Fibroblast of upper back skin (primary cell): Measurements from ENCODE around the gene AGPAT4.

ENCODE experiments used
- DNase-seq: peaks from one replicate; pipeline ENCODE4 v3.0.0-alpha.2; 2013

The AGPAT4 gene

DNA sequence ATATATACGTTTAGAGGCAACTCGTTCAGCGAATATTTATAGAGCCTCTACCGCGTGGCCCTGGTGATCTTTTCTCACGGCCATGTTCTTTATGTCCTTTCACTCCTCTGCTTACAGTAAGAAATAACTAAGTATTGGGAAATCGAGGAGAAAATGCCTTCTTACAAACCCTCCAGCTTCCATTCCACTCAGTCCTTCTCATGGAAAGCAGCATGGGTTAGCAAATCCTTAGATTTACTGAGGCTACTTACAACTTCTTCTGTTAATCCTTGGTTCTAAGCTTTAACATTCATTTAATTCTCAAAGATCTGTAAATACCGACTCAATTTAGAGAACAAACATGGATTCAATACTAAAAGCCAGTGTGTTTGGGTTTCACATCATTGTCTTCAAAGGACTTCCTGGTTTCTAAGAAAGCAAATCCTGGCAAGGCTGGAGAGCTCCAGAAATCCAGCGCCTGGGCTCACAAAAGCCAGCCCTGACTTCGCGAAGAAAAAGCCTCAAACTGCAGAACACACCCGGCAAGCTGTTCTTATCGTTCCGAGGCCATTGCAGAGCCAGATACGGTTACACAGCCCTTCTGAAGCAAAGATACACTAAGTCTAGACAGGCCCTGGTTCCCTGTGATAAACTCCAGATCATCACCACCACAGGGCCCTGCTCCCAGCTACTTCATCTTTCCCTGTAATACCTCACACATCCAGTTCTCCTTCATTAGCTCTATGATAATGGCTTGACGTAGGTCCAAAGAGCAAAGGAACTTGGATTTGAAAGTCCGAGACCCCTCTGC, 19.2 kb downstream of the AGPAT4 start:
- no peak for DNase-seq

DNA sequence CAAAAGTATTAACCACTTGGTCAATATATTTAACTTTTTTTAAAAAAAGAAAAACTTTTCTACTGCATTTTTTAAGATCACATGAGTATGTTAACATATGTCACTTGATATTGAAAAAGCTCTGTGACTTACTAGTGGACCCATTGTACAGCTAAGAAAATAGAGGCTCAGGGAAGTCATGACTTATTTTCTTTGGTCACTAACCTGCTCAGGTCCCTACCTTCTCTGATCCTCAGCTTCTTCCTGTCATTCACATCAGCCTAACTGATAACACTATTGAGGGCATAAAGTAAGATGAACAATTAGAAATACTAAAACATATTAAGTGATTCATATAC, 19.8 kb downstream of the AGPAT4 start:
- DNase-seq = no peak

DNA sequence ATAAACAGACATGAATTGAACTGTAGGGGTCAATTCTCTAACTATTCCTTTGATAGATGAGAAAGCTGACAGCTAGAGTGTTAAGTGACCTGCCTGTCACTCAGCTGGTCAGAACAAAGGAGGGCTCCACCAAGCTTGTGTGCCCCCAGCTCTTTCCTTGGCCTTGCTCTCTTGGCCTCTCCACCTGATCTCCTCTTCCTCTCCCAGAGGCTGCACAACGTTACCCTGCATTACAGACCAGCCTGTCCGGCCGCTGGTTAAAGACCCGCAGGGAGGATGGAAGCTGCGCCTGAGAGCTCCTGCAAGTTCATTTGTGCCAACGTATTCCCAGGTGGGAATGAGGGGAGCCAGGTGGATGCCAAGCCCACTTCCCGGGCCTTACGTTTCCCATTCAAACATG, 22.5 kb downstream of the AGPAT4 start:
- DNase-seq = no peak

DNA sequence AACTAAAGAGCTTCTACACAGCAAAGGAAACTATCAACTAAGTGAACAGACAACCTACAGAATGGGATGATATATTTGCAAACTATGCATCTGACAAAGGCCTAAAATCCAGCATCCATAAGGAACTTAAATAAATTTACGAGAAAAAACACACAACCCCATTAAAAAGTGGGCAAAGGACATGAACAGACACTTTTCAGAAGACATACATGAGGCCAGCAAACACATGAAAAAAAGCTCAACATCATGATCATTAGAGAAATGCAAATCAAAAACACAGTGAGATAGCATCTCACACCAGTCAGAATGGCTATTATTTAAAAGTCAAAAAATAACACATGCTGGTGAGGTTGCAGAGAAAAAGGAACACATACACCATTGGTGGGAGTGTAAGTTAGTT, 24.5 kb downstream of the AGPAT4 start:
- DNase-seq = no peak

DNA sequence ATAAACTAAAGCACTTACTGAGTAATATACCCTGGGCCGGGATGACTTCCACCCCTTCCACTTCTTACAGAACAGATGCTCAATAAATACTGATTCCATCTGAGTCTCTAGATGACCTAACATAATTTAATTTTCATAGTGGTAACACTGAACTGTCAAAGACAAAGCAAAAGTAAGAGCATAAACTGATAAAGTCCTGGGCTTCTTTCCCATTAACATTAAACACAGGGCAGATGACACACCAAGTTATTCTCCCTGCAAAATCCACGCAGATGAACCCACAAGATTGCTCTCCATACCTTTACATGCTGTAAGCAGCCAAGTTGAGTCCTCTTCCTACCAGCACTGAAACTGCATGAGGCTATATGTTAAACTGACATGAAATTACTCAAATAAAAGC, 27.1 kb downstream of the AGPAT4 start:
- peak; percentile 41 for DNase-seq

DNA sequence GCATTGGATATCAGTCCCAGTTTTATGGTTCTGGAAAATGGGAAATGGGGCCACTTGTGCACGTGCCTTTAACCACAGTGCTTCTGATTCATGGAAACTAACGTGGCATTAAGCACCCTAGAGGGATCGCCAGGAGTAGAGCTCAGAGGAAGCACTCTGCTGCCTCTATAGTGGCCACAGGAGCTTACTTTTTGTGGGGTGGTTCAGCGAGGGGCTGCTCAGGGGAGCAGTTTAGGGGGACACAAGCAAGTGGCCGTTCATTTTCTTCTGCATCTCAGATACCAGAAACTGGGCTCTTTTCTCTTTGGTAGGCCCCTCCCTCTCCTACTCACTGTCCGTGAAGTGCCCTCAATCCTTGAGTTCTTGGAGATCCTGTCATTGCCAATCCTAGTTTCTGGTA, 28.5 kb downstream of the AGPAT4 start:
- no peak for DNase-seq

DNA sequence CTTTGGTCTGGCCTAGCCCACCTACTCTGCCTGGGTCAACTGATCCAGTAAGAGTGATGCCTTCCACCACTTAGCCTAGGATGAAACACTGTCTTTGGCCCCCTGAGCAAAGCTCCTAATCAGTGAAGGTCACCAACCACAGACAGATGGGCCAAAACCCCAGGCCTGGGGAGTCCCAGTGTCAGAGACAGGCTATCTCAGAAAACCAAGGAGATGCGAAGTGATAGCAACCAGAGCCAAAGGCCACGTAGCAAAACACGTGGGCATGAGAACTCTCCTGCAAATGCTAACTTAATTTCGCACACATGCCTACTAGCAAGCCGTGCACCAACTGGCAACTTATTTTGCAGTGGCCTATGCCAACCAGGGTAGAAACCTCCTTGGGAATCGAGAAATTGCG, 29.1 kb downstream of the AGPAT4 start:
- no peak for DNase-seq

DNA sequence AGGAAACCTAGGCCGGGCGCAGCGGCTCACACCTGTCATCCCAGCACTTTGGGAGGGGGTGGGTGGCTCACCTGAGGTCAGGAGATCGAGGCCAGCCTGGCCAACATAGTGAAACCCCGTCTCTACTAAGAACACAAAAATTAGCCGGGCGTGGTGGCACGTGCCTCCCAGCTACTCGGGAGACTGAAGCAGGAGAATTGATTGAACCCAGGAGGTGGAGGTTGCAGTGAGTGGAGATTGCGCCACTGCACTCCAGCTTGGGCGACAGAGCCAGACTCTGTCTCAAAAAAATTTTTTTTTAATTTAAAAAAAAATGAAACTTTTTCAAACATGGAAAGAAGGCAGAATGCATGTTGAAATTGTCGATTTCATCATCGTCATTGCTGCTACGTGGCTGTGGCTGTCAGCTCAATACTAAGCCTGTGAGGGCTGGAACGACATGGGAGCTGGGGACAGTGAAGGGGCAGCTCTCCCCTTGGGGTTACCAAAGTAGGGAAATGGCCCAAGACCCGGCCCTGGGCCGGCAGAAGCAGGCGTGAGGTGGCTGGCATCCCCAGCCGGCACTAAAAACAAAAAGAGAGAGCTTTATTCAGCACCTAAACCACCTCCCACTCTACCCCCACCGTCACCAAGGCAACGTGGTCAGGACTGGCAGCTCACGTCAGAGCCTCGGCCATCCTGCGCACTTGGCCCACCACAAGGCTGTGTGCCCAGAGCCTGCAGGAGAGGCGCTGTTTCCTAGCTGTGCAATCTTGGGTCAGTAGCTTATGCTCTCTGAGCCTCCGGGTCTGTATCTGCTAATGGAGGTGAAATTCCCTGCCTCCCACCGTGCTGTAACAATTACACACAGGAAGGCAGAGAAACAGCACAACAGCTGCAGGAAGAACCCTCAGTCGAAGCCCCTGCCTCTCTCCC, 30.8 kb downstream of the AGPAT4 start:
- DNase-seq = no peak

DNA sequence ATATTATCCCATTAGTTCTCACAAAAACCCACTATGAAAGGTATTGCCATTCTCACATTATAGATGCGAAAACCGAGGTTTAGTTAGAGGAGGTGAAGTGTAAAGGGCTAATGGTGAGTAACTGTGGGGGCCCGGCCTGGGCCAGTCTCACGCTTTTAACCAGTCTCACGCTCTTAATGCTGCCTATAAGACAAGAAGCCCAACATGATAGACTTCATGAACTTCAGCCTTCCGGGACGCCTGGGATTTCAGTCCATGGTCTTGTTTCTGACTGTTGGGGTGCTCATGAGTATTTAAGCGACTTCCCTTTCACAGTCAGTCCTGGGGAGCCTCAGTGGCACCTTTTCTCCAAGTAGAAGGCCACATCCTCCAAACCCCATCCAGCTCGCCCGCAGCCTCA, 31.7 kb downstream of the AGPAT4 start:
- no peak for DNase-seq

DNA sequence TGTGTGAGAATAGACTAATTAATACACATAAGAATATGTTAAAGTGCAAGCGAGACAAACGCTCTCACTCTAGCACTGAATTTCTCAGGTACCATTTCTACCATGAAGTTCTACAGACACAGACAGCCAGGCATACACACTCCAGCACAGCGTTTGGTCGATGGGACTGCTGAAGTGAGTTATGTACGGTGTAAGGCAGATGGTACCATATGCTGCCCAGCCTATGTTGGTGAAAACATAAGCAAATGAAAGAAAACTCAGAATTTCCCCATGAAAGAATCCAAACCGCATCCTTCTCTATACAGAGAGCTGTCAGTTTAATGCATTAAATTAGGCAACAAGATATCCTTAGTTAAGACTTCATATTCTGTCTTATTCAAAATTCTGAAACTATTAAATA, 34.9 kb downstream of the AGPAT4 start:
- no peak for DNase-seq

DNA sequence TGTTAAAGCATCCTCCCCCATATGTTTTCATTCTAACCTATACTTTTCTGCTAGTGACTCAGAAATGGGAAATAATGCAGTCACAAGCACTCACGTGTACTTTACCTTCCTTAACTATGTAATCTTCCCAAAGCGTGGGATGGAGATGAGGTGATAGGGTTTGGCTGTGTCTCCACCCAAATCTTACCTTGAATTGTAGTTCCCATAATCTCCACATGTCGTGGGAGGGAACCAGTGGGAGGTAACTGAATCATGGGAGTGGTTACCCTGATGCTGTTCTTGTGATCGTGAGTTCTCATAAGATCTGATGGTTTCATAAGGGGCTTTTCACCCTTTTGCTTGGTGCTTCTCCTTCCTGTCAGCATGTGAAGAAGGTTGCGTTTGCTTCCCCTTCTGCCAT, 35.4 kb downstream of the AGPAT4 start:
- no peak for DNase-seq

DNA sequence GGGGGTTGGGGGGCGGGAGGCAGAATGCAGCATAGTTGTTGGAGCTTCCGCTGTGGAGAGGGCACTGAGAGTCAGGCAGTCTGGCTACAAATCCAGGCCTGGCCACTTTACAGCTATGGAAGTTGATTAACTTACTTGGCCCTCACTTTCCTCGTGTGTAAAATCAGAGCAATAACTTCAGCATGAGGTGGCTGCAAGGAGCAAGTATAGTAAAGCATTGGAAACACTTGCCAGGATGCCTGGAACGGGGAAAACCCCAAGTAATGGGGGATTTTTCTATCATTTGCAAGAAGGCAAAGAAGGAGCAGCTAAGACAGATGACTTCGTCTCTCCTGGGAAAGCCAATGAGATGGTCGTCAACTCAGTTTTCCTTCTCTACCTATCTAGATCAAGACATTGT, 35.8 kb downstream of the AGPAT4 start:
- DNase-seq = peak; percentile 45

DNA sequence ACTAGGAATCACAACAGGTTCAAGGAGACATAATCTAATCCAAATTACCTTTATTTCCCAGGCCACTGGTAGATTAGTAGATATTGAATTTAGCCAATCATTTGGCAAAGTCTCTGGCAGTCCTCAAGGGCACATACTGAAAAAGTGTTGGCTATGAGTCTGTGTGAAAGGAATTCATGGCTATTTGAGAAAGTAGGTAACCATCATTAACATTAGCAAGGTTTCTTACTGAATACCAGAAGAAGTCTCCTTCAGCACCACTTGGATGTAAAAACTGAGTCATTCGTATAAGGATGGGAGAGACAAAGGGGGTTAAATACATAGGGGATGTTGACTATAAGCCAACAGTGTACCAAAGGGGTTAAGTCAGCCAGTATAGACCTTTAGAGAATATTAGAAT, 36.7 kb downstream of the AGPAT4 start:
- peak; percentile 25 for DNase-seq

DNA sequence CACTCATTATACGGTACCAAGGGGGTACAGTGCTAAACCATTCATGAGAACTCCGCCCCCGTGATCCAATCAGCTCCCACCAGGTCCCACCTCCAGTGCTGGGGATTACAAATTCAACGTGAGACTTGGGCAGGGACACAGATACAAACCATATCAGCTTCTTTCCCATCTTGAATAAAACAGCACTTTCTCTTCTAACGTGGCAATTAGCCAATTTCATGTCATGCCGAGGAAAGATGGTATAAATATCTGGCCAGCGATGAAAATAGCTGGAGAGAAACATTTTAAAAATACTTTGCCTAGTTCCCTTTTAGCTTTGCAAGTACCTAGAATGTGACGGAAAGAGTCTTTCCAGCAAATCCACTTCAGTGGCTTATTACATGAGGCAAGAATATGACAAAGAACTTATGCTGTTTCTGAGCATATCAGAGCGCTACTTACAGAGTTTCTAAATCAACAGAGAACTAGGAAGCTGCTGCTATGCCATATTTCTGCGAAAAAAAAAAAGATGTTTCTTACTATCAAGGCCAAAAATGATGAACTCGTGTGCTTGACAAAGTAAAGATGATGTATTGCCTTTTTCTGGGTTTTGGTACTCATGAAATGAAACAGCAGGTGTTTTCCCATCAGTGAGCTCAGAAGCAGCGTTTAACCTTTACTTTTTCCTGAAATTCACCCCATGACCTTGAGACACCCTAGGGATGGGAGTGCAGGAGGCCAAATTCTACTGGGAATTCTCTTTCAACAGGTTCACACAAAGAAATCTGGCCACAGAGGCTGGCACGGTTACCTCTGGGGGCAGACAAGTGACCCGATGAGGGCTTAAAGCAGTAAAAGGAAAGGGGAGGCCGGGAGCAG, 37.9 kb downstream of the AGPAT4 start:
- DNase-seq = peak; percentile 21

DNA sequence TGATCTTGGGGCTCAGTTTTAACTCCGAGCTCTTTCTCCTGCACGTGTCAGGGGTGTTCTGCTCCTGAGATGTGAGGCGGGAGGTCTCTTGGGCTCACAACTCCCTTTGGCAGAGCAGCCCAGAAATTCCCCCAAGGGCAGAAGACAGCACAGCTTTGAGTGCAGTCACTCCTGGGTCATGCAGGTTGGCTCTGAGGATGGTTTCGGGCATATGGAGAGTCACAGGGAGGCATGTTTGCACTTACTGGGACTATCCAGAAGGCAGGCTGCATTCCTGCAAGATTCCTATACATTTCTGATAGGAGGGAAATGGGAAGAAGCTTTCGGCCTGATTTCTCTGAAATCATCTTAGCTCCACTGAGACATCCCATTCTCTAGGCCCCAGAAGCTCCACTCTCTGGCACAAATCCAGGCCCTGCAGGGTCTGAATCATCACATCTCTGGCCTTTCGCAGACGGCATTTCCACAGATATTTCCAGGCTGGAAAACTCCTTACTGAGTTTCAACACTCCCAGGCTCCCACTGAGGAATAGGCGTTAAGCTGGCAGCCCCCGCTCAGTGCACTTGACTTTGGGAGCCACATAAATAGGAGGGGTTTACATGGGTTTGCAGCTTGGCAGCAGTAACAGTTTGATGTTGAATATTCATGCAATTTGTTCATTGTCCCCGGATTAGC, 39.7 kb downstream of the AGPAT4 start:
- DNase-seq = peak; percentile 96

DNA sequence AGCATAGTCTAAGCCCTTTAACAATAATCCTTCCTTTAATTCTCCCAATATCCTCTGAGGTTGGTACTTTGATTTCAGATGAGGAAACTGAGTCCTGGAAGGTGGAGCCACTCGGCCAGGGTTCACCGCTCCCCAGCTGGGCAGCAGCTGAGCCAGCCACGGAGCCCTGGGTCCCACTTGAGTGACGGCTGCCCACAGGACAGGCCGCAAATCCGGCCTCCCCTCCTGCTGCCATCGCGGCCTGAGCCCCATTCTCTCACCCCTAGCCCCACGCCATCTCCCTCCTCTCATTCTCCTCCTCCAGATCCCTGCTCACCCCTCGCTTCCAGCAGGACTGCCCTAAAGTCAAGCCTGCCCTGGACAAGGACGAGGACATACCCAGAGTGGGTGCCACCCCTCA, 41.4 kb downstream of the AGPAT4 start:
- no peak for DNase-seq

DNA sequence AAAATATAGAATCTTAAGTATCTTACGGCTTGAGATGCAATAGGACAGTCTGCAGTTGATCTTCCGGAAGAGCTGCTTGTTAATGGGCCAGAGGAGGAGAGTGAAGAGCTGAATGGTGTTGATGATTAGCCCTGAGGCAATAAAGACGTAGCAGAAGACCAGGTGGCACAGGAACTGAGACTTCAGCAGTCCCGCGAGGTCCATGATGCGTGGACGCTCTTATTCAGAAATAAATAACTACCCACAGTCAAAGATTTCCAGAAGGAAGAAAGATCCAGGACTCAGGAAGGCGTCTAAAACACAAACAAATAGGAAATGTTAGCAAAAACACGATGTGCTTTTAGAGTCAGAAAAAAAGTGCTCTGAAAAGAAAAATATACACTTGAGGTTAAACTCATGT, 41.9 kb downstream of the AGPAT4 start:
- no peak for DNase-seq

DNA sequence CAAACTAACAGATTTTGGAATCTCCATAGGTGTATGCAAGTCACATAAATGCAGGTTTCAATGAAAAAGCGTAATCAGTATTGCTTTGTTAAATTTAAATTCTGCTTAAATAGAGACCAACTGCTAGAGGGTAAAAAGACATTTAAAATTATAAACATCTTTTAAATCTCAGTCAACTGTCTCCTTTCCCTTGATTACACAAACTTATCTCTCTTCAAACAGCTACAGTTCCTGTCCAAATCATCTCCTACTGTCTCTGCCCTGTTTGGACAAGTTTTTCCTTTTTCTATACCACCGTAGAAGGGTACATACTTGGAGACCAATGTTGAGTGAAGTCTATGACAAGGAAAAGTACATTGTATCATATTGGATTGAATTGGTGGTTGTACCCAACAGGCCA, 43.5 kb downstream of the AGPAT4 start:
- DNase-seq = no peak

DNA sequence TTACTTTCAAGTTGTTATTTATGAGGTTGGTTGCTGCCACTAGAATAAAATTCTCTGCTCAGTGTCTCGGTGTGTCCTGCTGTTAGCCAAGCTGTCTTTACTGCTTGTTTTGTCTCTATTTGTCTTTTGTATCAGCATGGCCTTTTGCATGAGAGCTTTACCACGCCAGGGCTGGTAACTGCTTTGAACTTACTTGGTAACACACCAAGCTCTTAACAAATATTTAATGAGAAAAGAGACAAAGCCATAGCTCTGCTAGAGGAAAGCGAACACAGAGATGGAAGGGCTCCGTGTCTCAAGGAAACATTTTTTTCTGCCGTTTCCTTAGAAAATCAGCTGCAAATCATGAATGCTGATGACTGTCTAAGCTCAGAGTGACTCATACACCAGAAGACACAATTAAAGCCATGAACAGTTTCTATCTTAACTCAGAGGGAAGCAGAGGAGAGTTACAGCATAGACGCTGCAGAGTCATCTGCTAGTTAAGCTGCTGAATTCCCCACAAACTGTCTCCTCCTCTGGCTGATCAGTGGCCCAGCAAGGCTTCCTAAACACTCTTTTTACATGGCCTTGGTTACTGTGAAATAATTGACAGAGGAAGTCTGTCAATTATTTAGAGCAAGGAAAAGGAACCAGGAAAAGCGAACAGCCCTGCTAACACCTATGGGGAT, 44.8 kb downstream of the AGPAT4 start:
- DNase-seq = peak; percentile 92

DNA sequence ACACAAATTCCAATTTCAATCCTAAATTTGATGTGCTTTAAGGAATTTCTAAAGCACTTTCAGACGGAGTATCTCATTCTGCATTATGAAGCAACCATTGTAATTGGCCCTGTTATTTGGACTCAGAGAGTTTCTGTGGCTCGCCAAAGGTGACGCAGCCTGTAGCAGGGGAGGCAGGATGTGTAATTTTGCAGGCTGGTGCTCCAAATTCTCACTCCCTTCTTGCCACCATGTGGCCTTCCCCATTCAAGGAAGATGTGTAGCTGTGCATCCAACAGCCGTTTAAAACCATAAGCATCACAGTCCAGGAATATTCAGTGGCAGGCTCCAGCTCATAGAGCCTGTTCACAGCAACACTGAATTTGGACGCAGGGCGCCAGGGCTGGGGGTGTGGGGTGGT, 45.8 kb downstream of the AGPAT4 start:
- DNase-seq = no peak

DNA sequence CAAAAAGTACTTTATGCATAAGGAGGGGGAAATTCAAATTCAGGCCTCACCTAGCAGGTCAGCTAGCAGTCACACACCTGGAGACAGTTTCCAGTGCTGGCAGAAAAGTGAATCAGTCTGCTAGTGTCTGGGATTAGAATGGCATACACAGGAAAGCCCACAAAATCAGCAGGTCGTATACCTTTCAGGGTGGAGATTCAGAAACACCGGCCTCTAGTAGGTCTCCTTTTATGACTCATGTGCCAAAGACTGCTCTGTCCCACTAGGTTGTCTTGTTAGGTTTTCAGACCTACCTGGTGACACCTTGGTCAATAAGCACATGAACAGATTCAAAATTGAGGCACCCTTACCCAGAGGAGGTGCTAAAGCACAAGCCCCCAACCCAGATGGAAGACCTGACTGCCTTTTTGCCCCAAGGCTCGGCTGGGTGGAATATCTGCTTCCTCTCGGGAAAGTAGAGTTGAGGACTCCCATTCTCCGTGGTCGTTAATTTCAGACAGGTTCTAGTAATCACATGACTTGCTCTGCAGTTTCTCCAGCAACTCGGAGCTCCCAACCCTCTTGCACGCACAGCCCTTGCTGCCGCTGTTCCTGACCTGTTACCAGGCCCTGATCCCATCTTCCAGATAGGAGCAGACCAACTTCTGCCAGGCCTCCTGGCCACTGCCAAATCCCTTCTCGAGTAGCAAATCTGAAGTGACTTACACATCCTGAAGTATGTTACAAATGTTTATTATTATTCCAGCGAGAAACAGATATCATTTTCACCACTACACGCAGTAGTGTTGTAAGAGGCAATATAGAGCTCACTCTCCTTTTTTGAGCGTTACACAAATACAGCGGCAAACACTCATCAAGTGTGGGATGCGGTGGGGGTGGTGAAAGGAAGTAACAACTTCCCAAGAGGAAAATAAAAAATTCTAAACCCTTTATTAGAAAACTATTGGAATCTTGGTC, 46.6 kb downstream of the AGPAT4 start:
- no peak for DNase-seq
